ENCODE results near the gene CENPH.
A peak's percentile ranks its signal among the peaks of the same experiment; 100 is the strongest.

CENPH gene

GRCh38 chr5:69158039-69158438 lies 31.3 kb upstream of the CENPH start:
- WGBS: 87% methylated on average over 3 of the region's 3 CpGs
- Histone ChIP-seq H2BK5ac (ENCODE audit: low read depth, low read length, poor library complexity, severe bottlenecking) (no peak overlapping the region), H3K36me3 (ENCODE audit: control insufficient read depth in 1 of 2, insufficient read depth in 2 of 2, low read depth in 1 of 2, low read length in 2 of 2) (no peaks in the 10 kb centered on the region), H3K79me1 (replicated peaks; ENCODE audit: low read length, poor library complexity, severe bottlenecking) (no peaks in the 10 kb centered on the region), H3K9ac (ENCODE audit: low read length) (no peak overlapping the region), H2AFZ (ENCODE audit: low read depth, low read length) (no peak overlapping the region), H4K8ac (ENCODE audit: low read length) (no peak overlapping the region), H3K4ac (ENCODE audit: low read depth in 1 of 2, low read length in 2 of 2) (no peak overlapping the region), H4K91ac (ENCODE audit: low read length) (no peak overlapping the region), H3K27me3 (ENCODE audit: control insufficient read depth in 1 of 2, insufficient read depth in 1 of 2, low read length in 2 of 2) (no peaks in the 10 kb centered on the region), H3K23ac (ENCODE audit: low read length in 2 of 2) (no peak overlapping the region), H2BK120ac (ENCODE audit: low read depth, low read length) (no peak overlapping the region), H3K27ac (ENCODE audit: low read length, poor library complexity, severe bottlenecking) (no peak overlapping the region), H3K4me1 (ENCODE audit: control insufficient read depth, insufficient read depth, low read depth, low read length) (no peaks in the 10 kb centered on the region), H2BK12ac (ENCODE audit: low read length in 2 of 2) (no peak overlapping the region), H3K4me3 (ENCODE audit: insufficient read depth in 1 of 2, low read depth in 1 of 2, low read length in 2 of 2) (no peak overlapping the region), H3K9me3 (ENCODE audit: control insufficient read depth, low read length) (no peaks in the 10 kb centered on the region), H3K4me2 (ENCODE audit: low read length, poor library complexity, severe bottlenecking) (no peak overlapping the region), H3K18ac (ENCODE audit: low read depth in 1 of 2, low read length in 2 of 2) (no peak overlapping the region), H2BK15ac (ENCODE audit: low read depth, poor library complexity, severe bottlenecking) (no peak overlapping the region), H3K14ac (ENCODE audit: low read length in 2 of 2) (no peak overlapping the region), H2AK5ac (ENCODE audit: low read length, severe bottlenecking) (no peak overlapping the region)
- no peak for DNase-seq

GRCh38 chr5:69160651-69161050 lies 28.7 kb upstream of the CENPH start:
- Histone ChIP-seq H4K91ac (ENCODE audit: low read length) (no peak overlapping the region), H2AK5ac (ENCODE audit: low read length, severe bottlenecking) (no peak overlapping the region)

GRCh38 chr5:69166686-69167492 lies 22.5 kb upstream of the CENPH start, which contains the start of gene CCNB1:
TSS of gene CCNB1 (plus strand) at chr5:69167150. CDS start at chr5:69167263, 113 bp downstream.
- peaks cover under 1 to 10% of the 10 kb centered on the region in 2 experiments for H3K36me3 ChIP-seq (ENCODE audit: control insufficient read depth in 1 of 2, insufficient read depth in 2 of 2, low read depth in 1 of 2, low read length in 2 of 2)
- H3K79me1 ChIP-seq (replicated peaks; ENCODE audit: low read length, poor library complexity, severe bottlenecking): peaks cover 2% of the 10 kb centered on the region
- no peak within 1 kb of the TSS for H2BK12ac ChIP-seq (ENCODE audit: low read length in 2 of 2)
- H3K27me3 ChIP-seq (ENCODE audit: control insufficient read depth in 1 of 2, insufficient read depth in 1 of 2, low read length in 2 of 2): no peaks in the 10 kb centered on the region
- peaks cover 5% of the 10 kb centered on the region for H3K4me1 ChIP-seq (ENCODE audit: control insufficient read depth, insufficient read depth, low read depth, low read length)
- peak within 1 kb of the TSS; percentile 98 for H2AFZ ChIP-seq (ENCODE audit: low read depth, low read length)
- H4K91ac ChIP-seq (ENCODE audit: low read length): peak within 1 kb of the TSS; percentile 77
- H4K8ac ChIP-seq (ENCODE audit: low read length): peak within 1 kb of the TSS; percentile 93
- 3% methylated on average over 50 of the region's 50 CpGs for WGBS
- H3K14ac ChIP-seq (ENCODE audit: low read length in 2 of 2): peak within 1 kb of the TSS in 1 of 2 experiments; percentile 23
- peak within 1 kb of the TSS; percentile 61 for H3K27ac ChIP-seq (ENCODE audit: low read length, poor library complexity, severe bottlenecking)
- H3K4ac ChIP-seq (ENCODE audit: low read depth in 1 of 2, low read length in 2 of 2): peak within 1 kb of the TSS in 1 of 2 experiments; percentile 35
- H3K4me2 ChIP-seq (ENCODE audit: low read length, poor library complexity, severe bottlenecking): peak within 1 kb of the TSS; percentile 92
- no peak within 1 kb of the TSS for H2AK5ac ChIP-seq (ENCODE audit: low read length, severe bottlenecking)
- no peak within 1 kb of the TSS for H2BK5ac ChIP-seq (ENCODE audit: low read depth, low read length, poor library complexity, severe bottlenecking)
- H2BK15ac ChIP-seq (ENCODE audit: low read depth, poor library complexity, severe bottlenecking): no peak within 1 kb of the TSS
- peak within 1 kb of the TSS in 1 of 2 experiments; percentile 70 for H3K23ac ChIP-seq (ENCODE audit: low read length in 2 of 2)
- DNase-seq: peak; percentile 98
- H3K4me3 ChIP-seq (ENCODE audit: insufficient read depth in 1 of 2, low read depth in 1 of 2, low read length in 2 of 2): peak within 1 kb of the TSS; percentile 83 to 94
- H2BK120ac ChIP-seq (ENCODE audit: low read depth, low read length): no peak within 1 kb of the TSS
- H3K18ac ChIP-seq (ENCODE audit: low read depth in 1 of 2, low read length in 2 of 2): peak within 1 kb of the TSS; percentile 48 to 86
- H3K9ac ChIP-seq (ENCODE audit: low read length): peak within 1 kb of the TSS; percentile 92
- no peaks in the 10 kb centered on the region for H3K9me3 ChIP-seq (ENCODE audit: control insufficient read depth, low read length)

More at GRCh38 chr5:69160651-69161050, 28.7 kb upstream of the CENPH start:
- Histone ChIP-seq H2BK120ac (ENCODE audit: low read depth, low read length) (no peak overlapping the region), H3K79me1 (replicated peaks; ENCODE audit: low read length, poor library complexity, severe bottlenecking) (no peaks in the 10 kb centered on the region), H2BK5ac (ENCODE audit: low read depth, low read length, poor library complexity, severe bottlenecking) (no peak overlapping the region), H3K4ac (ENCODE audit: low read depth in 1 of 2, low read length in 2 of 2) (no peak overlapping the region), H4K8ac (ENCODE audit: low read length) (no peak overlapping the region), H3K14ac (ENCODE audit: low read length in 2 of 2) (no peak overlapping the region), H3K9ac (ENCODE audit: low read length) (no peak overlapping the region), H3K23ac (ENCODE audit: low read length in 2 of 2) (no peak overlapping the region), H3K36me3 (ENCODE audit: control insufficient read depth in 1 of 2, insufficient read depth in 2 of 2, low read depth in 1 of 2, low read length in 2 of 2) (no peaks in the 10 kb centered on the region), H3K18ac (ENCODE audit: low read depth in 1 of 2, low read length in 2 of 2) (no peak overlapping the region), H3K4me2 (ENCODE audit: low read length, poor library complexity, severe bottlenecking) (no peak overlapping the region), H3K27ac (ENCODE audit: low read length, poor library complexity, severe bottlenecking) (no peak overlapping the region), H3K9me3 (ENCODE audit: control insufficient read depth, low read length) (no peaks in the 10 kb centered on the region), H2AFZ (ENCODE audit: low read depth, low read length) (no peak overlapping the region), H3K27me3 (ENCODE audit: control insufficient read depth in 1 of 2, insufficient read depth in 1 of 2, low read length in 2 of 2) (no peaks in the 10 kb centered on the region), H3K4me3 (ENCODE audit: insufficient read depth in 1 of 2, low read depth in 1 of 2, low read length in 2 of 2) (no peak overlapping the region), H2BK15ac (ENCODE audit: low read depth, poor library complexity, severe bottlenecking) (no peak overlapping the region), H2BK12ac (ENCODE audit: low read length in 2 of 2) (no peak overlapping the region), H3K4me1 (ENCODE audit: control insufficient read depth, insufficient read depth, low read depth, low read length) (no peaks in the 10 kb centered on the region)
- 95% methylated on average over 15 of the region's 16 CpGs for WGBS
- no peak for DNase-seq

- peak overlapping the region in 1 of 2 experiments; percentile 48 for H3K18ac ChIP-seq (ENCODE audit: low read depth in 1 of 2, low read length in 2 of 2)
- H2BK15ac ChIP-seq (ENCODE audit: low read depth, poor library complexity, severe bottlenecking): no peak overlapping the region
- H3K36me3 ChIP-seq (ENCODE audit: control insufficient read depth in 1 of 2, insufficient read depth in 2 of 2, low read depth in 1 of 2, low read length in 2 of 2): peaks cover 6 to 10% of the 10 kb centered on the region in 2 experiments
- no peaks in the 10 kb centered on the region for H3K27me3 ChIP-seq (ENCODE audit: control insufficient read depth in 1 of 2, insufficient read depth in 1 of 2, low read length in 2 of 2)
- peaks cover 7% of the 10 kb centered on the region for H3K79me1 ChIP-seq (replicated peaks; ENCODE audit: low read length, poor library complexity, severe bottlenecking)
- peak overlapping the region; percentile 71 for H4K91ac ChIP-seq (ENCODE audit: low read length)
- no peak overlapping the region for H3K4ac ChIP-seq (ENCODE audit: low read depth in 1 of 2, low read length in 2 of 2)
- no peak overlapping the region for H2BK5ac ChIP-seq (ENCODE audit: low read depth, low read length, poor library complexity, severe bottlenecking)
- no peak overlapping the region for H2AK5ac ChIP-seq (ENCODE audit: low read length, severe bottlenecking)
- H2BK120ac ChIP-seq (ENCODE audit: low read depth, low read length): no peak overlapping the region
- H2AFZ ChIP-seq (ENCODE audit: low read depth, low read length): peak overlapping the region; percentile 91
- H4K8ac ChIP-seq (ENCODE audit: low read length): peak overlapping the region; percentile 59
- H3K4me1 ChIP-seq (ENCODE audit: control insufficient read depth, insufficient read depth, low read depth, low read length): peaks cover 5% of the 10 kb centered on the region
- peak overlapping the region; percentile 61 for H3K27ac ChIP-seq (ENCODE audit: low read length, poor library complexity, severe bottlenecking)
- peak overlapping the region; percentile 92 for H3K9ac ChIP-seq (ENCODE audit: low read length)
- DNase-seq: peak; percentile 44
- peak overlapping the region; percentile 83 to 94 for H3K4me3 ChIP-seq (ENCODE audit: insufficient read depth in 1 of 2, low read depth in 1 of 2, low read length in 2 of 2)
- H3K4me2 ChIP-seq (ENCODE audit: low read length, poor library complexity, severe bottlenecking): peak overlapping the region; percentile 92
- no peak overlapping the region for H2BK12ac ChIP-seq (ENCODE audit: low read length in 2 of 2)
- no peak overlapping the region for H3K23ac ChIP-seq (ENCODE audit: low read length in 2 of 2)
- H3K14ac ChIP-seq (ENCODE audit: low read length in 2 of 2): peak overlapping the region in 1 of 2 experiments; percentile 23
- 2% methylated on average over 11 of the region's 11 CpGs for WGBS
- H3K9me3 ChIP-seq (ENCODE audit: control insufficient read depth, low read length): no peaks in the 10 kb centered on the region
Observed at GRCh38 chr5:69167493-69167855, 21.9 kb upstream of the CENPH start.
